Astrocyte (in vitro differentiated cells and primary cell): Measurements from ENCODE around the gene SLC10A3.

Experiments used
- EZH2 ChIP-seq: IDR thresholded peaks from 2 replicates; pipeline ENCODE4 v1.6.1; 2012; ENCODE audit warnings: mild to moderate bottlenecking, low read length, inconsistent platforms; ENCODE audit not compliant: insufficient read depth
- TF ChIP-seq, protein P1 (sequence below): IDR thresholded peaks from 2 replicates; pipeline ENCODE4 v1.5.1; 2011; ENCODE audit warnings: low read depth, mild to moderate bottlenecking, inconsistent platforms, low read length, moderate library complexity; ENCODE audit not compliant: insufficient read depth

DNA sequence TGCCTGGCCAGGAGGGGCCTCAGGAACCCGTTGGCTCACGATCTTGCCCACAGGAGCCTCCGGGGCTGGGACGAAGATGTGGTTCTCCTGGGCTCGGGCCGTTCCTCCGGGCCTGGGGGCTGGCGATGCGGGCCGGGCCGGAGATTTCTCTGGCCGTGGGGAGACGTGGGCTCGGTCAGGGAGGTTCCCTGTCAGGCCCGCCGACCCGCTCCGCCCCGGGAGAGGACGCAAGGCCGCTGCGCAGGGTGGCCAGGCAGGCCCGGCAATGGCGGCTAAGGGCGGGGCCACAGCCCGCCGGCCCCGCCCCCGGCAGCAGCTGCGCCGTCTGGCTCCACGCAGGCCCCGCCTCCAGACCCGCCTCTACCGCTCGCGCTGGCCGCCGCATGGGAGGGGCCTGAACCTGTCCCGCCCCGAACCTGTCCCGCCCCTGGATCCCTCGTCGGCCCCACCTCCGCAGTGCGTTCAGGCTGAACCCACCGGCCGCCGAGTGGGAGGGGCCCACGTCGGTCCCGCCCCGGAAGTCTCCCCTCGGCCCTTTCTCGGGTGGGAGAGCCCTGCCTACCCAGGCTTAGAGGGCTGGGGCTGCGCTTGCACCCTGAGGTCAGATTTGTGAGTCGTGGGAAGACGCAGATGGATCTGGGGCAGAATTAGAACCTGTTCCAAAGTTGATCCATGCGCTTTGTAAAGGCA is 25.7 kb upstream of the SLC10A3 start, which contains the start of gene FAM3A:
- TF ChIP-seq, protein P1, sequence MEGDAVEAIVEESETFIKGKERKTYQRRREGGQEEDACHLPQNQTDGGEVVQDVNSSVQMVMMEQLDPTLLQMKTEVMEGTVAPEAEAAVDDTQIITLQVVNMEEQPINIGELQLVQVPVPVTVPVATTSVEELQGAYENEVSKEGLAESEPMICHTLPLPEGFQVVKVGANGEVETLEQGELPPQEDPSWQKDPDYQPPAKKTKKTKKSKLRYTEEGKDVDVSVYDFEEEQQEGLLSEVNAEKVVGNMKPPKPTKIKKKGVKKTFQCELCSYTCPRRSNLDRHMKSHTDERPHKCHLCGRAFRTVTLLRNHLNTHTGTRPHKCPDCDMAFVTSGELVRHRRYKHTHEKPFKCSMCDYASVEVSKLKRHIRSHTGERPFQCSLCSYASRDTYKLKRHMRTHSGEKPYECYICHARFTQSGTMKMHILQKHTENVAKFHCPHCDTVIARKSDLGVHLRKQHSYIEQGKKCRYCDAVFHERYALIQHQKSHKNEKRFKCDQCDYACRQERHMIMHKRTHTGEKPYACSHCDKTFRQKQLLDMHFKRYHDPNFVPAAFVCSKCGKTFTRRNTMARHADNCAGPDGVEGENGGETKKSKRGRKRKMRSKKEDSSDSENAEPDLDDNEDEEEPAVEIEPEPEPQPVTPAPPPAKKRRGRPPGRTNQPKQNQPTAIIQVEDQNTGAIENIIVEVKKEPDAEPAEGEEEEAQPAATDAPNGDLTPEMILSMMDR: no peak
- TF ChIP-seq EZH2: no peak
